ENCODE data around the gene ZSWIM2. TPM values are rescaled to one million over a fixed set of nuclear protein-coding genes. Genes with fewer than 3 reads are reported as not detected.

ZSWIM2 gene
- polyA plus RNA-seq, 1 donor from 2014 or later: not detected

- TF ChIP-seq CTCF (IDR thresholded peaks at IDR 0.05; ENCODE audit: poor library complexity, severe bottlenecking): no peak
- no peak for TF ChIP-seq EZH2 (IDR thresholded peaks at IDR 0.05; ENCODE audit: borderline replicate concordance, insufficient read depth, low read length, poor library complexity, severe bottlenecking)
- TF ChIP-seq POLR2AphosphoS5 (IDR thresholded peaks at IDR 0.05): no peak
- TF ChIP-seq RAD21 (conservative IDR thresholded peaks at IDR 0.05): no peak
- no peak for TF ChIP-seq SMC3 (conservative IDR thresholded peaks at IDR 0.05; ENCODE audit: poor library complexity)
- no peak for TF ChIP-seq MXI1 (conservative IDR thresholded peaks at IDR 0.05; ENCODE audit: poor library complexity, severe bottlenecking)
- no peak for TF ChIP-seq REST (IDR thresholded peaks at IDR 0.05; ENCODE audit: borderline replicate concordance)
- no peak for TF ChIP-seq EP300 (conservative IDR thresholded peaks at IDR 0.05; ENCODE audit: poor library complexity, severe bottlenecking)
- TF ChIP-seq TAF1 (IDR thresholded peaks at IDR 0.05; ENCODE audit: low read depth): no peak
- H3K9me3 ChIP-seq (ENCODE audit: low read length): no peaks in the 10 kb centered on the region
- no peak overlapping the region for H3K4me3 ChIP-seq (ENCODE audit: low read length)
- no peaks in the 10 kb centered on the region for H3K27me3 ChIP-seq (ENCODE audit: insufficient read depth, low read depth, low read length)
- no peaks in the 10 kb centered on the region for H3F3A ChIP-seq (ENCODE audit: insufficient read depth, low read length, poor library complexity, severe bottlenecking)
- no peaks in the 10 kb centered on the region for H4K20me1 ChIP-seq (ENCODE audit: insufficient read depth)
- H3K79me2 ChIP-seq (replicated peaks; ENCODE audit: insufficient read depth, low read length): no peaks in the 10 kb centered on the region
- H3K36me3 ChIP-seq (ENCODE audit: insufficient read depth, low read length): no peaks in the 10 kb centered on the region
- no peak overlapping the region for H3K27ac ChIP-seq (ENCODE audit: low read length)
- H3K4me2 ChIP-seq (ENCODE audit: low read length): no peak overlapping the region
- H3K9ac ChIP-seq (ENCODE audit: low read length): no peak overlapping the region
- no peaks in the 10 kb centered on the region for H3K9me2 ChIP-seq (ENCODE audit: insufficient read depth, low read length)
- no peak overlapping the region for H2AFZ ChIP-seq (ENCODE audit: low read depth, low read length)
Observed at GRCh38 chr2:186895451-186895850, 46.5 kb upstream of the ZSWIM2 start.

GRCh38 chr2:186894478-186894877 lies 45.5 kb upstream of the ZSWIM2 start:
- H3K79me2 ChIP-seq (replicated peaks; ENCODE audit: insufficient read depth, low read length): no peaks in the 10 kb centered on the region
- no peak overlapping the region for H3K4me2 ChIP-seq (ENCODE audit: low read length)
- no peaks in the 10 kb centered on the region for H3F3A ChIP-seq (ENCODE audit: insufficient read depth, low read length, poor library complexity, severe bottlenecking)
- no peaks in the 10 kb centered on the region for H4K20me1 ChIP-seq (ENCODE audit: insufficient read depth)
- no peak overlapping the region for H3K27ac ChIP-seq (ENCODE audit: low read length)
- H3K9me2 ChIP-seq (ENCODE audit: insufficient read depth, low read length): no peaks in the 10 kb centered on the region
- H3K36me3 ChIP-seq (ENCODE audit: insufficient read depth, low read length): no peaks in the 10 kb centered on the region
- no peaks in the 10 kb centered on the region for H3K27me3 ChIP-seq (ENCODE audit: insufficient read depth, low read depth, low read length)
- no peak overlapping the region for H2AFZ ChIP-seq (ENCODE audit: low read depth, low read length)
- H3K9ac ChIP-seq (ENCODE audit: low read length): no peak overlapping the region
- H3K9me3 ChIP-seq (ENCODE audit: low read length): no peaks in the 10 kb centered on the region
- TF ChIP-seq SMC3 (conservative IDR thresholded peaks at IDR 0.05; ENCODE audit: poor library complexity) (no peak), RAD21 (conservative IDR thresholded peaks at IDR 0.05) (no peak)
- no peak overlapping the region for H3K4me3 ChIP-seq (ENCODE audit: low read length)

GRCh38 chr2:186892821-186893220 lies 43.9 kb upstream of the ZSWIM2 start:
- Histone ChIP-seq H3K4me2 (ENCODE audit: low read length) (no peak overlapping the region), H3F3A (ENCODE audit: insufficient read depth, low read length, poor library complexity, severe bottlenecking) (no peaks in the 10 kb centered on the region), H3K9ac (ENCODE audit: low read length) (no peak overlapping the region), H3K79me2 (replicated peaks; ENCODE audit: insufficient read depth, low read length) (no peaks in the 10 kb centered on the region), H4K20me1 (ENCODE audit: insufficient read depth) (no peaks in the 10 kb centered on the region), H3K36me3 (ENCODE audit: insufficient read depth, low read length) (no peaks in the 10 kb centered on the region), H2AFZ (ENCODE audit: low read depth, low read length) (no peak overlapping the region), H3K9me2 (ENCODE audit: insufficient read depth, low read length) (no peaks in the 10 kb centered on the region), H3K9me3 (ENCODE audit: low read length) (no peaks in the 10 kb centered on the region), H3K27me3 (ENCODE audit: insufficient read depth, low read depth, low read length) (no peaks in the 10 kb centered on the region), H3K4me3 (ENCODE audit: low read length) (no peak overlapping the region), H3K27ac (ENCODE audit: low read length) (no peak overlapping the region)
- TF ChIP-seq RAD21 (conservative IDR thresholded peaks at IDR 0.05): no peak
- no peak for TF ChIP-seq REST (IDR thresholded peaks at IDR 0.05; ENCODE audit: borderline replicate concordance)
- no peak for TF ChIP-seq CTCF (IDR thresholded peaks at IDR 0.05; ENCODE audit: poor library complexity, severe bottlenecking)
- TF ChIP-seq MXI1 (conservative IDR thresholded peaks at IDR 0.05; ENCODE audit: poor library complexity, severe bottlenecking): no peak
- no peak for TF ChIP-seq TAF1 (IDR thresholded peaks at IDR 0.05; ENCODE audit: low read depth)
